HEK293T (cell line): Measurements from ENCODE around the gene ME1.

Experiments
- ARNT ChIP-seq: fragments of 450-650 bp; IDR thresholded peaks from 2 replicates; pipeline ENCODE4 v1.6.1; 2017; ENCODE audit warnings: mild to moderate bottlenecking
- BHLHE40 ChIP-seq: fragments of 450-650 bp; IDR thresholded peaks from 2 replicates; pipeline ENCODE4 v1.6.1; 2016; ENCODE audit warnings: mild to moderate bottlenecking, moderate library complexity, borderline replicate concordance
- ELF4 ChIP-seq: fragments of 450-650 bp; IDR thresholded peaks from 2 replicates; pipeline ENCODE4 v1.6.1; 2017; ENCODE audit warnings: antibody characterized with exemption
- FOXM1 ChIP-seq: fragments of 450-650 bp; IDR thresholded peaks from 2 replicates; pipeline ENCODE4 v1.6.1; 2017; ENCODE audit warnings: mild to moderate bottlenecking, borderline replicate concordance
- HDGF ChIP-seq: fragments of 450-650 bp; IDR thresholded peaks from 2 replicates; pipeline ENCODE4 v1.6.1; 2017; ENCODE audit warnings: antibody characterized with exemption, borderline replicate concordance
- NFRKB ChIP-seq: fragments of 450-650 bp; IDR thresholded peaks from 2 replicates; pipeline ENCODE4 v1.6.1; 2016; ENCODE audit warnings: mild to moderate bottlenecking, moderate library complexity
- TF ChIP-seq, protein P1 (sequence below): fragments of 450-650 bp; IDR thresholded peaks from 2 replicates; pipeline ENCODE4 v1.6.1; 2016

GRCh38 chr6:83368577-83368976 is 62.3 kb downstream of the ME1 start:
- no peak for TF ChIP-seq ARNT
- TF ChIP-seq BHLHE40, result no peak
- no peak for TF ChIP-seq ELF4
- no peak for TF ChIP-seq FOXM1
- TF ChIP-seq, protein P1, sequence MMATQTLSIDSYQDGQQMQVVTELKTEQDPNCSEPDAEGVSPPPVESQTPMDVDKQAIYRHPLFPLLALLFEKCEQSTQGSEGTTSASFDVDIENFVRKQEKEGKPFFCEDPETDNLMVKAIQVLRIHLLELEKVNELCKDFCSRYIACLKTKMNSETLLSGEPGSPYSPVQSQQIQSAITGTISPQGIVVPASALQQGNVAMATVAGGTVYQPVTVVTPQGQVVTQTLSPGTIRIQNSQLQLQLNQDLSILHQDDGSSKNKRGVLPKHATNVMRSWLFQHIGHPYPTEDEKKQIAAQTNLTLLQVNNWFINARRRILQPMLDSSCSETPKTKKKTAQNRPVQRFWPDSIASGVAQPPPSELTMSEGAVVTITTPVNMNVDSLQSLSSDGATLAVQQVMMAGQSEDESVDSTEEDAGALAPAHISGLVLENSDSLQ, result no peak
- no peak for TF ChIP-seq HDGF
- TF ChIP-seq NFRKB, result no peak
